Fibroblast of the aortic adventitia (primary cell): ENCODE measurements around the gene OR2A2. TPM values are rescaled to one million over a fixed set of nuclear protein-coding genes. Genes with fewer than 3 reads are reported as not detected.

Experiments used
- DNase-seq: peaks from one replicate; pipeline ENCODE4 v3.0.0-alpha.2; 2010; ENCODE audit warnings: low read depth
- H3K4me3 ChIP-seq: 2 replicates; pipeline ENCODE4 v1.5.1; 2011; ENCODE audit warnings: low read depth, mild to moderate bottlenecking, control low read depth, low read length, moderate library complexity
- CTCF ChIP-seq: IDR thresholded peaks from 2 replicates; pipeline ENCODE4 v1.5.1; 2011; ENCODE audit warnings: mild to moderate bottlenecking, low read length, control low read depth, inconsistent platforms; ENCODE audit not compliant: insufficient read depth
- small RNA-seq: library from RNA; depleted of rRNA; stranded (forward); fragments of <200 nt; gene quantifications from one replicate; pipeline ENCODE3, GENCODE V24; 2012
- total RNA-seq: library from RNA; depleted of rRNA; stranded (reverse); fragments of >200 nt; gene quantifications from 2 replicates; pipeline ENCODE4 v1.2.3, GENCODE V29; 2012; ENCODE audit warnings: low replicate concordance

The OR2A2 gene
- total RNA-seq, 1 donor, result not detected

GRCh38 chr7:144158861-144159260, 49.5 kb downstream of the OR2A2 start:
- DNase-seq, result no peak
- H3K4me3 ChIP-seq, result no peak overlapping the region
- no peak for TF ChIP-seq CTCF

Small RNA genes within 50 kb of the gene (small RNA-seq; reads per million reads assigned to genes)
- not detected for gene OR2A41P

Other genes starting within 250 kb of the OR2A2 start
- gene TCAF1, start 207.4 kb upstream of the OR2A2 start, total RNA-seq, result 50.0 and 61.5 TPM in 2 replicates
- not detected in 2 replicates for gene OR2F2, start 174.3 kb upstream of the OR2A2 start, total RNA-seq
- gene OR2F1, start 154.7 kb upstream of the OR2A2 start, total RNA-seq, result 0.09 TPM in 1 of 2 replicates, not detected in the other
- gene OR6B1, start 109.3 kb upstream of the OR2A2 start, total RNA-seq, result not detected in 2 replicates
- not detected in 2 replicates for gene OR2A5, start 60.6 kb upstream of the OR2A2 start, total RNA-seq
- gene OR2A25, start 39.8 kb upstream of the OR2A2 start, total RNA-seq, result not detected in 2 replicates
- gene OR2A12, start 23.3 kb upstream of the OR2A2 start, total RNA-seq, result not detected in 2 replicates
- not detected in 2 replicates for gene OR2A14, start 13.6 kb downstream of the OR2A2 start, total RNA-seq
- 1.7 and 2.9 TPM in 2 replicates for gene CTAGE4, start 73.9 kb downstream of the OR2A2 start, total RNA-seq
- 1.1 and 2.7 TPM in 2 replicates for gene ARHGEF35, start 86.2 kb downstream of the OR2A2 start, total RNA-seq
- gene OR2A42, start 130.0 kb downstream of the OR2A2 start, total RNA-seq, result not detected in 2 replicates
- 0.81 and 0.98 TPM in 2 replicates for gene OR2A7, start 155.2 kb downstream of the OR2A2 start, total RNA-seq
- 6.2 TPM in 1 of 2 replicates, not detected in the other for gene CTAGE8, start 159.7 kb downstream of the OR2A2 start, total RNA-seq
- 0.27 TPM in 1 of 2 replicates, not detected in the other for gene OR2A1, start 202.8 kb downstream of the OR2A2 start, total RNA-seq
- 1.6 and 3.2 TPM in 2 replicates for gene ARHGEF5, start 245.8 kb downstream of the OR2A2 start, total RNA-seq